ENCODE measurements around the gene SLC6A12.

SLC6A12 gene

DNA sequence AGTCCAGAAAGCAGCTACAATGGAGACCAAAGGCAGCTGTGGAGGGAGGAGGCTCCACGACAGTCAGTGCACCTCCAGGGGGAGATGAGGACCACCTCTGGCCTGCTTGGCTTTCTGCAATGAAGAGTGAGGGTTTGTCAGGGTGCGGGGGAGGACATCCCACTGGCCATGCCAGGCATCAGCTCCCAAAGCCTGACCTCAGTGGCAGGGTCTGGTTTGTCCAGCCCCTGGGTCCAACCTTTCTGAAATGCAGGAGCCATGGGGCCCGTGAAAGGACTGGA, 35.2 kb downstream of the SLC6A12 start:
- DNase-seq (ENCODE audit: low read depth in 3 of 3, low spot score in 1 of 3) = no peak

GRCh38 chr12:177980-178828, 35.8 kb downstream of the SLC6A12 start:
- DNase-seq (ENCODE audit: low read depth in 3 of 3, low spot score in 1 of 3) = no peak

GRCh38 chr12:177336-177979, 36.5 kb downstream of the SLC6A12 start:
- DNase-seq (ENCODE audit: low read depth in 3 of 3, low spot score in 1 of 3) = no peak

DNA sequence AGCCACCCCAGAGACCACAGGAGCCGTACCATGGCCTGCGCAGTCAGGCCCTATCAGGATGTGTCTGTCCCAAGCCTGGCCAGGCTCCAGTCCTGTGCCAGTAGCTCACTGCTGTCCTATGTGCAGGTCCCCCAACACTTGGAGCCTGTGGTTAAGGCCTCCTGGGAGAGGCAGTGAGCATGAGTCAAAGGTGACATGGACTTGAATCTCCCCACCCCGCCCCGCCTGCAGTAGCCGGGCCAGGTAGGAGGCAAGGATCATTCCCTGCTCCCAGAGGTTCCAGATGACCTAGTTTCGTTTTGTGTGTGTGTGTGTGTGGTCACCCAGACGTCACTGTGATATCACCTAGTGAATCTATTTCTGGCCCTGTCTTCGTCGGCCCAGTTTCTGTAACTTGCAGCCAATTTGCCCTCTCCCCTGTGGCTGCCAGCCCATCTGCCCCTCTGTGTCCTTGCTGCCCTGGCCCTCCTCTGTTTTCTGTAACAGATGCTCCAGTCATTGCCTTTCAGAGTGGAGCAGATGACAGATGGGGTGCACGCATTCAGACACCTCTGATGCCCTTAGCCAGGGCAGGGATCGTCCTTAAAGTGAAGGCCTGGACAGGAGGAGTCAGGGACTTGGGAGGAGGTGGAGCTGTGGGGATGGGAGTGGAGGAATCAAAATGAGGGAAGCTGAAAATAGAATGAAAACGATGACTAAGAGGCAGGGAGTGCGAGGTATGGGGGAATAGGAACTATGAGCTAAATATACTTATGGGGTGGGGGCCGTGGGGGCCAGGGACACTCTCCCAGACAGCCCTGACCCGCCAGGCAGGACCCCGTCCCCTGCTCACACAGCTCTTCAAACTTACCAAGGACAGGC, 37.4 kb downstream of the SLC6A12 start:
- no peak for DNase-seq (ENCODE audit: low read depth in 3 of 3, low spot score in 1 of 3)

DNA sequence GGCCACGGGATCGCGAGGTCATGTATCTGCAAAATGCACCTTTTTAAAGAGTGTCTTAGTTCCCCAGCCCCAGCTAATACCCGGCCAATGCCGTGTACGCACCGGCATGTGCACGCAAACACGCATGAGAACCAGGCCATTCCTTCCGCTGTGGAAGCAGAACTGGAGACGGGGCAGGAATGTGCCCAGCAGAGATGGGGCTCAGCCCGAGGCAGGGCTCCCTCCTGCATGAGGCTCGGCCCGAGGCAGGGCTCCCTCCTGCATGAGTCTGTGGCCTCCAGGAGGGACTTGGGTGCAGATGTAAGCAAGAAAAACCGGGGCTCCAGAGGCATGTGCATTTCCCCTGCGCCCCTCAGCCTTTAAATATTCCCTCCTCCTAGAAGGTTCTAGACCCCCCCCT, 38.2 kb downstream of the SLC6A12 start:
- no peak for DNase-seq (ENCODE audit: low read depth in 3 of 3, low spot score in 1 of 3)

DNA sequence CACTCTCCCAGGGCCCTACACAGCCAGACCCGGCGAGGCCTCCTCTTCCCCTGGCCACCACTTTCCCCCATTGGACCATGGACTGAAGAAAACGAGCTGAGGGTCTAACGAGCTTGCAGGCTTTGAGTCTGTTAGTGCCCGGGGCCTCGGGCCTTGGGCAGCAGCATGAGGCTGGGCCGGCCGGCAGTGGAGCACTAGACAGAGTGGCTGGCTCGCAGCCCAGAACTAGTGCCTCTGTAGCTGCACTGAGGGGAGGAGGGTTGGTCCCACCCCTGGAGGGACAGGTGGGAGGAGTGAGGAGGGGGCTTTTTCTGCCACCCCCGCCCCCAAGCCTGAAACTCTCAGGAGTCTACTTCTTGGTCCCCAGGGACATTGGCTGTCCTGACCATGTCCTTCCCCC, 38.7 kb downstream of the SLC6A12 start:
- no peak for DNase-seq (ENCODE audit: low read depth in 3 of 3, low spot score in 1 of 3)

DNA sequence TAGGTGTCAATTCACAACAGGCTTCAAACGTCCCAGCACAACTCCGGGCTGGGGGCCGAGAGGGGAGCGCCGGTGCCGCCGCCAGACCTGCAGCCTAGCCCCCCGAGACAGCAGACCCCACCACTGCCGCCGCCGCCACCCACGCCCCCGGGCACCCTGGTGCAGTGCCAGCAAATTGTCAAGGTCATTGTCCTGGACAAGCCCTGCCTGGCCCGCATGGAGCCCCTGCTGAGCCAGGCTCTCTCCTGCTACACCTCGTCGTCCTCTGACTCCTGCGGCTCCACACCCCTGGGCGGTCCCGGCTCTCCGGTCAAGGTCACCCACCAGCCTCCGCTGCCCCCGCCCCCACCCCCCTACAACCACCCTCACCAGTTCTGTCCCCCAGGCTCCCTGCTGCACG, 39.4 kb downstream of the SLC6A12 start:
- DNase-seq (ENCODE audit: low read depth in 3 of 3, low spot score in 1 of 3) = no peak

- no peak for DNase-seq (ENCODE audit: low read depth in 3 of 3, low spot score in 1 of 3)
These were observed 39.8 kb downstream of the SLC6A12 start for GRCh38 chr12:174124-174523.

DNA sequence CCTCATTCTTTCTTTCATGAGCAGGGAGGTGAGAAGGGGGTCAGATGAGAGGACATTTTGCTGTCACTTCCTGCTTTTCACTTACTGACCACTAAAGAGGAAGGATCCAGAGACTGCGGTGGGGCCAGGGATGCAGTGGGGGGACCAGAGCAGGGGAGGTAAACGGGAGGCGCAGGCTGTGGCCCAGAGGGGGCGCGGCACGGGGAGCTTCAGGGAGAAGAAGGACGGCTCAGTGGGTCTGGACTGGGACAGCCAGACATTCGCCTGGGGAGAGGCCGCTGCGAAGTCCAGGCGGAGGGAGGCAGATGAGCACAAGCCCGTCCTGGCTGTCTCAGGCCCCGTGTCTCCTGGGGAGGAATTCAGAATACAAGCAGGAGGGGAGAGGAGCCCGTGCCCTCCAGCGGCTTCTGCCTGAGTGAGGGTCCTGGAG, 41.2 kb downstream of the SLC6A12 start:
- DNase-seq (ENCODE audit: low read depth in 3 of 3, low spot score in 1 of 3) = no peak

GRCh38 chr12:171743-172676, 41.9 kb downstream of the SLC6A12 start:
- DNase-seq (ENCODE audit: low read depth in 3 of 3, low spot score in 1 of 3) = no peak

GRCh38 chr12:171276-171675, 42.7 kb downstream of the SLC6A12 start:
- no peak for DNase-seq (ENCODE audit: low read depth in 3 of 3, low spot score in 1 of 3)

DNA sequence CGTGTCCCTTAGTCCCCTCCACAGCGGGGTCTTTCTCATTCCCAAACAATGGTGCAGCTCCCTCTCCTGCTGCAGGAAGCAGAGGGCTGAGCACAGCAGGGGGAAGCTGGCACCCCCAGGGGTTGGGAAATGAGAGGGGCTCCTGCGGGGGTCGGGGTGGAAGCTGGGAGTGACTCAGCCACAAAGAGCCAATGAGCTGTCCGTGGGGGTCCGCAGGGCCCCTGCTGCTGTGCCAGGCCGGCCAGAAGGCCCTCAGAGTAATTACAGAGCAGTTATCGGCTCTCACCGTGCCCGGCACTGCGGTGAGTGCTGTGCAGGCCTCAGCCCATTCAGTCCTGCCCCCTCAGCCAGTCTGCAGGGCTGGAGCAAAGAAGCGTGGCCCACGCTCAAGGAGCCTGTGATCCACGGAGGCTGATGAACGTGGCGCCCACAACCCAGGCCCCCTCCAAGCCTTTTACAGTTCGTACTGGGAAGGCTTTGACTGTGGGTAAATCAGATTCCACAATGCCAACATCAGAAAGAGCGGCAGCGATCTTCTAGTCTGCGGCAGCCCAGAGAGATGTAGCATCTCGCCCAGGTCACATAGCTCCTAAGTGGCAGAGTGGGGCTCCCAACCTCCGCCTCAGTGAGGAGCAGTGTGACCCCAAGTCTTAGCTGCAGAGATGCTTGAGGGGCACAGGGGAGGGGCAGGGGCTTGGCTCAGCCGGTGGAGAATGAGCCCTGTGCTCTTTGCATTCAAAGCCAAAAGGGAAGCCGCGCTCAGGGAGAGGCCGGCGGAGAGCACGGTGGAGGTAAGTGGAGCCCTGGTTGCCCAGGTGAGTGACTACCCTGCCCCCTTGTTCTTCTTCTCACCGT, 43.4 kb downstream of the SLC6A12 start:
- DNase-seq (ENCODE audit: low read depth in 3 of 3, low spot score in 1 of 3) = no peak

DNA sequence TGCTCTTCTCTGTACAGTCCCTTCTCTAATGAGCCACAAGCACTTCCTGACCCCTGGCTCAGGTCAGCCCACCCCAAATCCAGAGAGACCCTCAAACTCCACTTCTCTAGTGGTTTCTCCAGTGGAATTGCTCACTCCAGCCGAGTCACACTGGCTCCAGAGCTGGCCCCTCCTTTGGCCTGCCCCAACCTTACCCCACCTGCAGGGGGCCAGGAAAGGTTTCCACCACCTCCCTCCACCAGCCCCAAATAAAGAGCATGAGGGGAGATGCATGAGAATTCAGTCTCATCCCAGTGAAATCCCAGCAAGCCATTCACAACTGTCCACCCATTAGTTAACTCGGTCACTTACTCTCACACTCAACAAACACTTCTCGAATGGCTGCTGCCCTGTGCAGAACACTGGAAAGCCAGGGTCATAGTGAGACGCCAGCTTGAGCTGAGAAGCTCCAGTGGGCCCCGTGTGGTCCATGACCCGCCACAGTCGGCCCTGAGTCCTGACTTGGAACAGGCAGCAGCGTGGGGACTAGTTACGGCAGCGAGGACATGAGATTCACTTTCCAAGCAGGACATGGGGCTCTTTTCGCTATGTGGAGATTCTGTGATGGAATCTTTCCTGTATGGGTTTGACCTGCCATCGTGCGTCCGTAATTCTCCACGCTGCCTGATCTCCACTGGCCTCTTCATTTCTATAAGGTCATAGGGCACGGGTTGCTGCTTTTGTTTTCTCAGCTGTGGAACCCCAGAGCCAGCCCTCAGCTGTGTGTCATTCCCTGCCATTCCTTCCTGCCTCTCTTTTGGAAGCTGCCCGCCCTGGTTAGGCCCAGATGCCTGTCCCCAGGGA, 44.2 kb downstream of the SLC6A12 start:
- no peak for DNase-seq (ENCODE audit: low read depth in 3 of 3, low spot score in 1 of 3)

DNA sequence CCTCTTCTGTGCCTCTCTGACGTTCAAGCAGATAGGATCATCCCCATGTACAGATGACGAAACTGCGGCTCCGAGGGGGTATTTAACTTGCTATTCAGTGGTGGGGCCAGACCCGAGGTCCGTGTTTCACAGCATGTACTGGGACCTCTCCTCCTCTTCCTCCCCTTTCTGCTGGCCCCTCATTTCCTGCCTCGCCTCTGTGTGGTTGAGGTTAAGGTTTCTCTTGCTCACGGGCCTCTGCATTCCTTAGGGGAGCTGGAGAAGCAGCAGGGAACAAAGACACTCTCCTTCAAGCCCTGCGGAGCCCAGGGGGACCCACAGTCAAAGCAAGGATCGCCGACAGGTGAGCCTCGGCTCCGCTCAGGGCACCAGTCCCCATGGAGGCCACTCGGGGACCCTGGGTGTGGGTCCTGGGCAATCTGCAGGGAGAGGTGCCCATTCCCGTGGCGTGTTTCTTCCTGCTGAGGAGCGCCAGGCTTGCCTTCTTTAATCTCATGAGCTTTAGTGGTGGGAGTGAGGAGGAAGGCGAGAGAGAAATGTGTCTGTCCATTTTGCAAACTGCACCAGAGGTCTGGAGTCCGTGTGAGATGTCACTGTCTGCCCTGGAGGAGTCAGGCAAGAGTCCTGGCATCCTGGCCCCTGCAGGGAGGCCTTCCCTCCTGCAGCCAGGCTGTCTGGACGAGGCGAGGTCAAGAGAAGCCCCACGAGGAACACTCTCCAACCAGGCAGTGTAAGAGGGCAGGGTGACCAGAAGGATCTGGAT, 45.0 kb downstream of the SLC6A12 start:
- DNase-seq (ENCODE audit: low read depth in 3 of 3, low spot score in 1 of 3) = no peak

- DNase-seq (ENCODE audit: low read depth in 3 of 3, low spot score in 1 of 3) = no peak
These were observed 45.9 kb downstream of the SLC6A12 start for GRCh38 chr12:167959-168600.

DNA sequence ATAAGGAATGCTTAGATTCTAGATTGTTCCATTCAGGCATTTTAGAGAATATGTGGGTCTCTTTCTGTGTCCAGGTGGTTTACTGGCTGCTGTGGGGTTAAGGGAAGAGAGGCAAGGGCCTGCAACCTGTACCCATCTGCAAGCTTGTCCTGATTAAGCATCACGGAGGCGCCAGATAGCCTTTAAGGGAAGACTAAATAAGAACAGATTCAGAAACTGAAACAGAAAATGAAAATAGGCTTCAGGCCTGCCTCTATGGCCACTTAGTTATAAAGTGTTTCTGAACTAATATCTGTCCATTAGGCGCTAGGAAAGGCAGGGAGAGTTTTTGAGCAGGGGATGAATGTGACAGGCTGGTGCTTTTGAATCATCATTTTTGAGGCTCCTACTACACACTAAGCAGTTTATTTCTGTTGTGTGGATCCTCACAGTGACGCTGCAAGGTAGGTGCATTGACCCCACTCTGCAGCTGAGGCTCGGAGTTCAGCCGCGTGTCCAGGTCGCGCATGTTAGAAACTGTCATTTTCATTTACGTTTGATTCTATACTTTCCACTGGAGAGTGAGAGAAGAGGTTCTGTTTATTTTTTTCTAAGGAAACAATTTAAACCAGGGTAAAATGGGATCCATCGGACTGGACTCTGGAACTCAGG, 47.4 kb downstream of the SLC6A12 start:
- DNase-seq (ENCODE audit: low read depth in 3 of 3, low spot score in 1 of 3) = no peak

- no peak for DNase-seq (ENCODE audit: low read depth in 3 of 3, low spot score in 1 of 3)
These were observed 48.0 kb downstream of the SLC6A12 start for GRCh38 chr12:165862-166368.

All from stimulated activated CD4-positive, alpha-beta T cell treated with anti-CD3 and anti-CD28 coated beads, TNF-alpha, amount 100 ng/mL, for 1 hour (primary cell).